ENCODE measurements around the gene DDI2. TPM values are rescaled to one million over a fixed set of nuclear protein-coding genes. Genes with fewer than 3 reads are reported as not detected.

Gene DDI2
- total RNA-seq, 2 experiments from 2014 or later: 23.5 to 40.8 TPM

- Histone ChIP-seq H3K79me2 (ENCODE audit: insufficient read depth, low read depth, low read length) (no peaks in the 10 kb centered on the region), H3K4me2 (ENCODE audit: low read length) (no peak overlapping the region), H3K4me3 (ENCODE audit: low read depth, low read length, poor library complexity, severe bottlenecking) (no peak overlapping the region), H3K9me3 (ENCODE audit: low read length) (no peaks in the 10 kb centered on the region), H4K20me1 (ENCODE audit: insufficient read depth, low read length) (no peaks in the 10 kb centered on the region), H3K4me1 (ENCODE audit: insufficient read depth, low read length, poor library complexity, severe bottlenecking) (peaks cover 57% of the 10 kb centered on the region), H2AFZ (ENCODE audit: low read length) (no peak overlapping the region), H3K9me2 (ENCODE audit: insufficient read depth, low read length) (no peaks in the 10 kb centered on the region), H3K36me3 (ENCODE audit: insufficient read depth, low read length) (peaks cover 12% of the 10 kb centered on the region), H3K27ac (ENCODE audit: low read depth, low read length, poor library complexity, severe bottlenecking) (no peak overlapping the region)
- intact Hi-C loops (cut with micrococcal nuclease; ENCODE audit: unreplicated experiment): no loop called here
- no peak for TF ChIP-seq EZH2phosphoT487 (IDR thresholded peaks at IDR 0.05; ENCODE audit: borderline replicate concordance, low read depth, low read length)
- TF ChIP-seq CTCF (conservative IDR thresholded peaks at IDR 0.05; ENCODE audit: low read length): no peak
- DNase-seq (ENCODE audit: low spot score): no peak
- no TSS peak for BruUV-seq (replicated peaks)
- ChIA-PET CTCF (ENCODE audit: unreplicated experiment) (no interaction called here), POLR2A (interaction anchor here (0.7 kb wide), 1 partner anchor 81 kb away, joined by 3 read pairs; no protein-coding TSS in a partner anchor)
Measured at GRCh38 chr1:15574741-15575140, 42.5 kb upstream of the DDI2 start.

- intact Hi-C loops (cut with micrococcal nuclease; ENCODE audit: unreplicated experiment): no loop called here
- BruUV-seq (replicated peaks): no TSS peak
- H4K20me1 ChIP-seq (ENCODE audit: insufficient read depth, low read length): no peaks in the 10 kb centered on the region
- no peaks in the 10 kb centered on the region for H3K9me2 ChIP-seq (ENCODE audit: insufficient read depth, low read length)
- no peaks in the 10 kb centered on the region for H3K79me2 ChIP-seq (ENCODE audit: insufficient read depth, low read depth, low read length)
- no peak overlapping the region for H3K4me2 ChIP-seq (ENCODE audit: low read length)
- H3K36me3 ChIP-seq (ENCODE audit: insufficient read depth, low read length): peaks cover 3% of the 10 kb centered on the region; the same call in 1 of the 2 replicates
- H3K9me3 ChIP-seq (ENCODE audit: low read length): no peaks in the 10 kb centered on the region
- POLR2A ChIA-PET: no interaction called here
- CTCF ChIA-PET (ENCODE audit: unreplicated experiment): interaction anchor here (0.5 kb wide), 1 partner anchor 470 kb away, joined by 4 read pairs; no protein-coding TSS in a partner anchor
- peaks cover 56% of the 10 kb centered on the region for H3K4me1 ChIP-seq (ENCODE audit: insufficient read depth, low read length, poor library complexity, severe bottlenecking)
- H3K27ac ChIP-seq (ENCODE audit: low read depth, low read length, poor library complexity, severe bottlenecking): no peak overlapping the region
- no peak for DNase-seq (ENCODE audit: low spot score)
- H3K4me3 ChIP-seq (ENCODE audit: low read depth, low read length, poor library complexity, severe bottlenecking): no peak overlapping the region
- TF ChIP-seq EZH2phosphoT487 (IDR thresholded peaks at IDR 0.05; ENCODE audit: borderline replicate concordance, low read depth, low read length) (no peak), CTCF (conservative IDR thresholded peaks at IDR 0.05; ENCODE audit: low read length) (no peak)
- no peak overlapping the region for H2AFZ ChIP-seq (ENCODE audit: low read length)
Measured at GRCh38 chr1:15575549-15576150, 41.6 kb upstream of the DDI2 start.

- no peak overlapping the region for H2AFZ ChIP-seq (ENCODE audit: low read length)
- ChIA-PET POLR2A (no interaction called here), CTCF (ENCODE audit: unreplicated experiment) (no interaction called here)
- H3K4me1 ChIP-seq (ENCODE audit: insufficient read depth, low read length, poor library complexity, severe bottlenecking): peaks cover 38% of the 10 kb centered on the region
- intact Hi-C loops (cut with micrococcal nuclease; ENCODE audit: unreplicated experiment): loop anchor here (2.0 kb wide), 1 partner anchor 51 kb away; the partner anchor contains the start of gene DNAJC16
- no peak overlapping the region for H3K4me2 ChIP-seq (ENCODE audit: low read length)
- H3K4me3 ChIP-seq (ENCODE audit: low read depth, low read length, poor library complexity, severe bottlenecking): no peak overlapping the region
- DNase-seq (ENCODE audit: low spot score): no peak
- H3K9me2 ChIP-seq (ENCODE audit: insufficient read depth, low read length): no peaks in the 10 kb centered on the region
- H4K20me1 ChIP-seq (ENCODE audit: insufficient read depth, low read length): no peaks in the 10 kb centered on the region
- no peaks in the 10 kb centered on the region for H3K9me3 ChIP-seq (ENCODE audit: low read length)
- H3K36me3 ChIP-seq (ENCODE audit: insufficient read depth, low read length): no peaks in the 10 kb centered on the region
- H3K27ac ChIP-seq (ENCODE audit: low read depth, low read length, poor library complexity, severe bottlenecking): no peak overlapping the region
- BruUV-seq (replicated peaks): no TSS peak
- no peaks in the 10 kb centered on the region for H3K79me2 ChIP-seq (ENCODE audit: insufficient read depth, low read depth, low read length)
- TF ChIP-seq EZH2phosphoT487 (IDR thresholded peaks at IDR 0.05; ENCODE audit: borderline replicate concordance, low read depth, low read length): no peak
- no peak for TF ChIP-seq CTCF (conservative IDR thresholded peaks at IDR 0.05; ENCODE audit: low read length)
Measured at GRCh38 chr1:15577691-15578090, 39.6 kb upstream of the DDI2 start.
